ENCODE results near the gene SOWAHA.

The SOWAHA gene

GRCh38 chr5:132772291-132773070 is 40.6 kb upstream of the SOWAHA start:
- no peak for TF ChIP-seq CTBP1 (IDR thresholded peaks at IDR 0.05; ENCODE audit: borderline replicate concordance)
- no peak for DNase-seq (ENCODE audit: extremely low spot score)
- ChIA-PET CTCF (interaction anchor here (1.0 kb wide), 1 partner anchor 48 kb away, joined by 3 read pairs; no protein-coding TSS in a partner anchor), POLR2A (no interaction called here)

GRCh38 chr5:132773114-132773513 is 40.0 kb upstream of the SOWAHA start:
- ChIA-PET CTCF (interaction anchor here (1.0 kb wide), 1 partner anchor 47 kb away, joined by 3 read pairs; no protein-coding TSS in a partner anchor), POLR2A (interaction anchor here (1.1 kb wide), 1 partner anchor 36 kb away, joined by 3 read pairs; no protein-coding TSS in a partner anchor)
- TF ChIP-seq CTBP1 (IDR thresholded peaks at IDR 0.05; ENCODE audit: borderline replicate concordance) (no peak), ZNF384 (IDR thresholded peaks at IDR 0.05) (no peak), ELF4 (IDR thresholded peaks at IDR 0.05) (no peak), FOXK2 (IDR thresholded peaks at IDR 0.05) (no peak), HDGF (IDR thresholded peaks at IDR 0.05; ENCODE audit: borderline replicate concordance) (no peak), NFRKB (IDR thresholded peaks at IDR 0.05) (no peak), TARDBP (IDR thresholded peaks at IDR 0.05) (no peak), ARNT (IDR thresholded peaks at IDR 0.05) (no peak), FOXA1 (IDR thresholded peaks at IDR 0.05) (no peak), BHLHE40 (IDR thresholded peaks at IDR 0.05; ENCODE audit: borderline replicate concordance) (no peak), SUZ12 (IDR thresholded peaks at IDR 0.05) (no peak), SP1 (IDR thresholded peaks at IDR 0.05) (no peak)
- DNase-seq (ENCODE audit: extremely low spot score): no peak

- no peak for DNase-seq (ENCODE audit: extremely low spot score)
- POLR2A ChIA-PET: interaction anchor here (1.1 kb wide), 1 partner anchor 35 kb away, joined by 3 read pairs; no protein-coding TSS in a partner anchor
- TF ChIP-seq FOXA1 (IDR thresholded peaks at IDR 0.05): no peak
- TF ChIP-seq HDGF (IDR thresholded peaks at IDR 0.05; ENCODE audit: borderline replicate concordance): no peak
- no peak for TF ChIP-seq FOXM1 (IDR thresholded peaks at IDR 0.05; ENCODE audit: borderline replicate concordance)
- TF ChIP-seq NFRKB (IDR thresholded peaks at IDR 0.05): no peak
- no peak for TF ChIP-seq ARNT (IDR thresholded peaks at IDR 0.05)
- no peak for TF ChIP-seq ZNF384 (IDR thresholded peaks at IDR 0.05)
- no peak for TF ChIP-seq L3MBTL2 (conservative IDR thresholded peaks at IDR 0.05)
- TF ChIP-seq PKNOX1 (IDR thresholded peaks at IDR 0.05): no peak
- no peak for TF ChIP-seq BHLHE40 (IDR thresholded peaks at IDR 0.05; ENCODE audit: borderline replicate concordance)
- no peak for TF ChIP-seq TARDBP (IDR thresholded peaks at IDR 0.05)
- no peak for TF ChIP-seq LEF1 (IDR thresholded peaks at IDR 0.05; ENCODE audit: borderline replicate concordance)
- CTCF ChIA-PET: interaction anchor here (0.6 to 1.0 kb wide), 2 partner anchors 47 to 74 kb away, joined by 3 to 4 read pairs; no protein-coding TSS in a partner anchor
Measured at GRCh38 chr5:132773601-132774355, 39.3 kb upstream of the SOWAHA start.

GRCh38 chr5:132774406-132774805 is 38.7 kb upstream of the SOWAHA start:
- POLR2A ChIA-PET: interaction anchor here (3.6 kb wide), 1 partner anchor 37 kb away, joined by 16 read pairs; the partner anchor contains the start of gene KIF3A
- no peak for DNase-seq (ENCODE audit: extremely low spot score)
- no peak for TF ChIP-seq FOXA1 (IDR thresholded peaks at IDR 0.05)
- TF ChIP-seq NFRKB (IDR thresholded peaks at IDR 0.05): no peak
- no peak for TF ChIP-seq ELF4 (IDR thresholded peaks at IDR 0.05)
- TF ChIP-seq ZNF384 (IDR thresholded peaks at IDR 0.05): no peak
- no peak for TF ChIP-seq SUZ12 (IDR thresholded peaks at IDR 0.05)
- no peak for TF ChIP-seq ARNT (IDR thresholded peaks at IDR 0.05)
- TF ChIP-seq TARDBP (IDR thresholded peaks at IDR 0.05): no peak
- TF ChIP-seq L3MBTL2 (conservative IDR thresholded peaks at IDR 0.05): no peak
- no peak for TF ChIP-seq FOXM1 (IDR thresholded peaks at IDR 0.05; ENCODE audit: borderline replicate concordance)
- TF ChIP-seq CTBP1 (IDR thresholded peaks at IDR 0.05; ENCODE audit: borderline replicate concordance): no peak
- no peak for TF ChIP-seq HDGF (IDR thresholded peaks at IDR 0.05; ENCODE audit: borderline replicate concordance)
- no peak for TF ChIP-seq LEF1 (IDR thresholded peaks at IDR 0.05; ENCODE audit: borderline replicate concordance)
- no peak for TF ChIP-seq PKNOX1 (IDR thresholded peaks at IDR 0.05)
- TF ChIP-seq FOXK2 (IDR thresholded peaks at IDR 0.05): no peak
- TF ChIP-seq SP1 (IDR thresholded peaks at IDR 0.05): no peak
- no peak for TF ChIP-seq BHLHE40 (IDR thresholded peaks at IDR 0.05; ENCODE audit: borderline replicate concordance)
- CTCF ChIA-PET: interaction anchor here (0.6 kb wide), 1 partner anchor 75 kb away, joined by 4 read pairs; no protein-coding TSS in a partner anchor

GRCh38 chr5:132774896-132775295 is 38.2 kb upstream of the SOWAHA start:
- POLR2A ChIA-PET: interaction anchor here (1.2 to 3.6 kb wide), 4 partner anchors 9 to 37 kb away, joined by 4 to 16 read pairs (median 8); partner anchors contain the start of genes CCNI2 and KIF3A
- TF ChIP-seq HDGF (IDR thresholded peaks at IDR 0.05; ENCODE audit: borderline replicate concordance) (no peak), ELF4 (IDR thresholded peaks at IDR 0.05) (no peak), NFRKB (IDR thresholded peaks at IDR 0.05) (no peak), FOXA1 (IDR thresholded peaks at IDR 0.05) (no peak), PKNOX1 (IDR thresholded peaks at IDR 0.05) (no peak), L3MBTL2 (conservative IDR thresholded peaks at IDR 0.05) (no peak), ARNT (IDR thresholded peaks at IDR 0.05) (no peak), ZNF384 (IDR thresholded peaks at IDR 0.05) (no peak), FOXM1 (IDR thresholded peaks at IDR 0.05; ENCODE audit: borderline replicate concordance) (no peak), FOXK2 (IDR thresholded peaks at IDR 0.05) (no peak), SP1 (IDR thresholded peaks at IDR 0.05) (no peak)
- CTCF ChIA-PET: no interaction called here
- no peak for DNase-seq (ENCODE audit: extremely low spot score)
